Astrocyte (in vitro differentiated cells and primary cell): Measurements from ENCODE around the gene CNTNAP2. TPM values are rescaled to one million over a fixed set of nuclear protein-coding genes. Genes with fewer than 3 reads are reported as not detected.
A peak's percentile ranks its signal among the peaks of the same experiment; 100 is the strongest.

Source experiments
- DNase-seq: peaks from one replicate; pipeline ENCODE4 v3.0.0-alpha.2; 2010; ENCODE audit warnings: low read depth
- FAIRE-seq: peaks from 2 replicates; lab custom pipeline; 2011; peaks lifted over from hg19 to GRCh38; lab: Jason Lieb, UNC
- H2AFZ ChIP-seq: 2 replicates; pipeline ENCODE4 v1.6.0; 2012; ENCODE audit warnings: low read depth, low read length, inconsistent platforms
- H3K27ac ChIP-seq: 2 replicates; pipeline ENCODE4 v1.5.1; 2011; ENCODE audit warnings: low read depth, low read length, inconsistent platforms
- H3K27me3 ChIP-seq: 2 replicates; pipeline ENCODE4 v1.6.0; 2011; ENCODE audit warnings: low read length, inconsistent platforms; ENCODE audit not compliant: insufficient read depth
- H3K36me3 ChIP-seq: 2 replicates; pipeline ENCODE4 v1.5.1; 2011; ENCODE audit warnings: low read length, inconsistent platforms; ENCODE audit not compliant: insufficient read depth
- H3K4me1 ChIP-seq: 2 replicates; pipeline ENCODE4 v1.5.1; 2011; ENCODE audit warnings: low read length, inconsistent platforms; ENCODE audit not compliant: insufficient read depth
- H3K4me2 ChIP-seq: 2 replicates; pipeline ENCODE4 v1.6.0; 2012; ENCODE audit warnings: low read length, inconsistent platforms
- H3K4me3 ChIP-seq: 2 replicates; pipeline ENCODE4 v1.5.1; 2011; ENCODE audit warnings: low read depth, mild to moderate bottlenecking, low read length, inconsistent platforms; ENCODE audit not compliant: insufficient read depth
- H3K79me2 ChIP-seq: 2 replicates; pipeline ENCODE4 v1.6.0; 2012; ENCODE audit warnings: mild to moderate bottlenecking, low read length, inconsistent platforms; ENCODE audit not compliant: insufficient read depth
- H3K9ac ChIP-seq: 2 replicates; pipeline ENCODE4 v1.6.0; 2012; ENCODE audit warnings: mild to moderate bottlenecking, low read length, inconsistent platforms
- H3K9me3 ChIP-seq: 2 replicates; pipeline ENCODE4 v1.5.1; 2012; ENCODE audit warnings: low read depth, mild to moderate bottlenecking, low read length, inconsistent platforms; ENCODE audit not compliant: insufficient read depth
- H4K20me1 ChIP-seq: 2 replicates; pipeline ENCODE4 v1.6.0; 2012; ENCODE audit warnings: low read length, inconsistent platforms; ENCODE audit not compliant: insufficient read depth
- H3K27ac Mint-ChIP-seq: one replicate; pipeline ENCODE4 v1.8.0; 2021; ENCODE audit warnings: mild to moderate bottlenecking, mixed read lengths; ENCODE audit not compliant: unreplicated experiment
- H3K27me3 Mint-ChIP-seq: one replicate; pipeline ENCODE4 v1.8.0; 2021; ENCODE audit warnings: low read depth, mixed read lengths; ENCODE audit not compliant: unreplicated experiment
- H3K36me3 Mint-ChIP-seq: one replicate; pipeline ENCODE4 v1.8.0; 2021; ENCODE audit warnings: low read depth, mixed read lengths; ENCODE audit not compliant: unreplicated experiment
- H3K4me1 Mint-ChIP-seq: one replicate; pipeline ENCODE4 v1.8.0; 2021; ENCODE audit warnings: low read depth, mixed read lengths; ENCODE audit not compliant: unreplicated experiment
- H3K4me3 Mint-ChIP-seq: one replicate; pipeline ENCODE4 v1.8.0; 2021; ENCODE audit warnings: mild to moderate bottlenecking, moderate library complexity, mixed read lengths; ENCODE audit not compliant: unreplicated experiment
- H3K9me3 Mint-ChIP-seq: one replicate; pipeline ENCODE4 v1.8.0; 2021; ENCODE audit warnings: mild to moderate bottlenecking, mixed read lengths; ENCODE audit not compliant: unreplicated experiment
- EZH2 ChIP-seq: IDR thresholded peaks from 2 replicates; pipeline ENCODE4 v1.6.1; 2012; ENCODE audit warnings: mild to moderate bottlenecking, low read length, inconsistent platforms; ENCODE audit not compliant: insufficient read depth
- total RNA-seq: library from RNA; stranded (reverse); gene quantifications from 2 replicates; pipeline ENCODE4 v1.2.1, GENCODE V29; 2021
- TF ChIP-seq, protein P1 (sequence below): IDR thresholded peaks from 2 replicates; pipeline ENCODE4 v1.5.1; 2011; ENCODE audit warnings: low read depth, mild to moderate bottlenecking, inconsistent platforms, low read length, moderate library complexity; ENCODE audit not compliant: insufficient read depth

The CNTNAP2 gene
- total RNA-seq, 1 donor from 2014 or later, result 20.0 TPM

- H3K36me3 Mint-ChIP-seq, result no peaks in the 10 kb centered on the region
- DNase-seq, result no peak
- Histone ChIP-seq H3K4me1 (peaks cover 16% of the 10 kb centered on the region), H3K79me2 (no peaks in the 10 kb centered on the region), H3K27ac (peak overlapping the region; percentile 64), H2AFZ (peak overlapping the region; percentile 28), H3K4me3 (peak overlapping the region; percentile 37), H3K9me3 (no peaks in the 10 kb centered on the region), H4K20me1 (no peaks in the 10 kb centered on the region), H3K9ac (peak overlapping the region; percentile 44), H3K36me3 (no peaks in the 10 kb centered on the region), H3K27me3 (no peaks in the 10 kb centered on the region), H3K4me2 (peak overlapping the region; percentile 78)
- H3K27me3 Mint-ChIP-seq, result no peaks in the 10 kb centered on the region
- H3K4me1 Mint-ChIP-seq, result peaks cover 24% of the 10 kb centered on the region
- FAIRE-seq, result no peak
- peak overlapping the region; percentile 91 for H3K27ac Mint-ChIP-seq
- no peaks in the 10 kb centered on the region for H3K9me3 Mint-ChIP-seq
- no peak overlapping the region for H3K4me3 Mint-ChIP-seq
- TF ChIP-seq, protein P1, sequence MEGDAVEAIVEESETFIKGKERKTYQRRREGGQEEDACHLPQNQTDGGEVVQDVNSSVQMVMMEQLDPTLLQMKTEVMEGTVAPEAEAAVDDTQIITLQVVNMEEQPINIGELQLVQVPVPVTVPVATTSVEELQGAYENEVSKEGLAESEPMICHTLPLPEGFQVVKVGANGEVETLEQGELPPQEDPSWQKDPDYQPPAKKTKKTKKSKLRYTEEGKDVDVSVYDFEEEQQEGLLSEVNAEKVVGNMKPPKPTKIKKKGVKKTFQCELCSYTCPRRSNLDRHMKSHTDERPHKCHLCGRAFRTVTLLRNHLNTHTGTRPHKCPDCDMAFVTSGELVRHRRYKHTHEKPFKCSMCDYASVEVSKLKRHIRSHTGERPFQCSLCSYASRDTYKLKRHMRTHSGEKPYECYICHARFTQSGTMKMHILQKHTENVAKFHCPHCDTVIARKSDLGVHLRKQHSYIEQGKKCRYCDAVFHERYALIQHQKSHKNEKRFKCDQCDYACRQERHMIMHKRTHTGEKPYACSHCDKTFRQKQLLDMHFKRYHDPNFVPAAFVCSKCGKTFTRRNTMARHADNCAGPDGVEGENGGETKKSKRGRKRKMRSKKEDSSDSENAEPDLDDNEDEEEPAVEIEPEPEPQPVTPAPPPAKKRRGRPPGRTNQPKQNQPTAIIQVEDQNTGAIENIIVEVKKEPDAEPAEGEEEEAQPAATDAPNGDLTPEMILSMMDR, result peak; percentile 3
- no peak for TF ChIP-seq EZH2
Observed at GRCh38 chr7:146960773-146961391, 844.3 kb downstream of the CNTNAP2 start.

DNA sequence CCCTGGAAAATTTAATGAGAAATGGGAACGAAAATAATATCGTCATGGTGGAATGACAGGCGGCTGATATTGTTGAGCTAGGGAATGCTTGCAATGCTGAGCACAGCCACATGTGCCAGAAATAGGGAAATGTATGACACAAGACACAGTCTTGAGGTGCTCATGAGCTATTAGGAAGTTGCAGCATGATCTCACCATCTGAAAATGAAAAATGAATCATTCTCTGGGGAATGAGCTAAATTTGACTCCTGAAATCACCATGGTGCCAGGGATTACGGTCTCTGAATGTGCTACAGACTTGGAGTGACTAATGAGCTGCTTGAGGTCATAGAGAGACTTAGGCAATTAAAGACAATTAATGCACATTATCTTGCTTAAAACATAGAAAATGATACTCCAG lies 845.0 kb downstream of the CNTNAP2 start:
- Histone ChIP-seq H3K4me3 (peak overlapping the region; percentile 37), H3K27ac (peak overlapping the region; percentile 64), H3K4me2 (peak overlapping the region; percentile 78), H4K20me1 (no peaks in the 10 kb centered on the region), H3K36me3 (no peaks in the 10 kb centered on the region), H3K4me1 (peaks cover 16% of the 10 kb centered on the region), H3K9me3 (no peaks in the 10 kb centered on the region), H3K27me3 (no peaks in the 10 kb centered on the region), H3K79me2 (no peaks in the 10 kb centered on the region), H3K9ac (peak overlapping the region; percentile 44), H2AFZ (peak overlapping the region; percentile 28)
- Mint-ChIP-seq H3K4me1 (peaks cover 24% of the 10 kb centered on the region), H3K9me3 (no peaks in the 10 kb centered on the region), H3K27ac (peak overlapping the region; percentile 91), H3K27me3 (no peaks in the 10 kb centered on the region), H3K36me3 (no peaks in the 10 kb centered on the region), H3K4me3 (no peak overlapping the region)
- TF ChIP-seq, protein P1, result peak; percentile 4
- TF ChIP-seq EZH2, result no peak
- DNase-seq, result peak; percentile 90
- FAIRE-seq, result peak; percentile 80

- H3K36me3 Mint-ChIP-seq, result no peaks in the 10 kb centered on the region
Observed at GRCh38 chr7:146966274-146966673, 849.7 kb downstream of the CNTNAP2 start.

More at GRCh38 chr7:146966274-146966673, 849.7 kb downstream of the CNTNAP2 start:
- no peak for FAIRE-seq
- Histone ChIP-seq H3K36me3 (no peaks in the 10 kb centered on the region), H3K27ac (no peak overlapping the region), H3K79me2 (no peaks in the 10 kb centered on the region), H4K20me1 (no peaks in the 10 kb centered on the region), H3K4me3 (no peak overlapping the region), H2AFZ (no peak overlapping the region), H3K9me3 (no peaks in the 10 kb centered on the region), H3K9ac (no peak overlapping the region), H3K4me1 (peaks cover 11% of the 10 kb centered on the region), H3K27me3 (no peaks in the 10 kb centered on the region), H3K4me2 (no peak overlapping the region)
- DNase-seq, result no peak
- Mint-ChIP-seq H3K27ac (no peak overlapping the region), H3K27me3 (no peaks in the 10 kb centered on the region), H3K4me1 (peaks cover 18% of the 10 kb centered on the region), H3K9me3 (peaks cover 4% of the 10 kb centered on the region), H3K4me3 (no peak overlapping the region)
- TF ChIP-seq, protein P1, result no peak
- TF ChIP-seq EZH2, result no peak
